ENCODE measurements around the gene SSBP3.

Gene SSBP3

GRCh38 chr1:54409156-54410142 lies 3.3 kb upstream of the SSBP3 start:
- no peak for DNase-seq (ENCODE audit: low spot score)

DNA sequence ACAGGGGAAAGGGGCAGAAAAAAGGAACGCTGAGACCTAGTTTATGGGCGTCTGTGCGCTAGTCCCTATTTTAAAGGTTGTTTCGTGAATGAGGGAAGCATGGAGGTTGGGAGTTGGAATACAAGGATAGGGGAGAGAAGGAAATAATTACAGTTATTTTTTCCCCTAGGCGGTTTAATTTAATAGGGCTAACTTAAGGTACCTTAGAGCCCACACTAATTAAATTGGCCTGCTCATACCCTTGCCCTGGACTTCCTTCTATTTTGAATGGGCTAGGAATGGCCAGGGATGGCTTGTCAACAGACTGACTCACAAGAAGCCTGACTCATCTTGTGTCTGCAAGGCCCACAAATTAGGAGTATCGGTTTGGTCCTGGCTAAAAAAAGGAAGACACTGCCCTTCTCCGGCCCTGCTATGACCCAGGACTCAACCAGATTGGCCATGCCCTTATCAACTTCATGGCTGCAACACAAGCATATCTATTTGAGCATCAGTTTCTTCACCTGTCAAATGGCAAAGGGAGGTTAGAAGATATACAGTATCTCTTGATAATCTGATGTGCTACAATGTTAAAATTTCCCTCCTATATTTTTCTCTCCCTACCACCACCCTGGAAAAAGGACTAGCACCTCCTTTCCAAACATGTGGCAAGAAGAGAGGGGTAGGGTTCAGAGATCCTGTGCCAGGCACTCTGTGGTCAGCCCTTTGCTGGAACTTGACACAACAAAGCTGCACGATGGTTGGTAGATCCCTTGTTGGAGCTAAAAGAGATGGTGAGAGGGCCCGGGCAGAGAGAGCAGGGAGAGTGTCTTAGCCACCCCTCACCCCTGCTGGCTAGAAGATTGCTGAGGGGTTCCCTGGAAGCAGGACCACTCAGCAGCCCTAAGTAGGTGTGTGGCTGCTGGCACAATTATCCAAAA lies 2.2 kb upstream of the SSBP3 start:
- DNase-seq (ENCODE audit: low spot score), result peak; percentile 90

DNA sequence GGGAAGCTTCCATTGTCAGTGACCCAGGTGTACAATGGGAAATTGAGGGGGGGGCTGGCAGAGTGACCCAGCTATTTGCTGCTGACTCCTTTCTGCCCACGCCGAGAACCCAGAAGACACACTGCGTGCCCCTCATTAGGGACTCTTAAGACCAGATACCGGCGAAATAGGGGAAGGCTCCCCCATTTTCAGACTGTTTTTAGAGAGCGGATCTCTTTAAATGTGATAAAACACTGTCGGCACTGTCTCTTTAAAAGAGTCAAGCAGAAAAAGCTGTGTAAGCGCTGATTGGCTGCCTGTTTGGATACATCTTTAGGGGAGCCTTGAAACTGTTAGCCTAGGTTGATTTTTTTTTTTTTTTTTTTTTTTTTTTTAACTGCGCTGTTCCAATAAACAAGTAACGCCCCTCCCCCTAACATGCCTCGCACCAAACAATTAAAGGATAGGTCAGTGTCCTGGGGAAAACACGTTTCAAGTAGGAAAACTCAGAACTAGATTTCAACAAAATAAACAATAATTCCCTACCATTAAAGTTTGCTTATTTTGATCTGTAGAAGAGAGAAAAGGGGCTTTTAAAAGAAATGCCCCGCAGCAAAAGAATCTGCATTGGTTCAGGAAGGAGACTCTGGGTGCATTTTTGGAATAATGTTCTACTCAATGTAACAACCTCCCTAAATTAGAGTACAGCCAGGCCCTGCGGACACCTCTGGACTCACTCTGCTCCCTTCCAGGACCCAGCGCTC lies 1.4 kb upstream of the SSBP3 start:
- DNase-seq (ENCODE audit: low spot score), result peak; percentile 93

DNA sequence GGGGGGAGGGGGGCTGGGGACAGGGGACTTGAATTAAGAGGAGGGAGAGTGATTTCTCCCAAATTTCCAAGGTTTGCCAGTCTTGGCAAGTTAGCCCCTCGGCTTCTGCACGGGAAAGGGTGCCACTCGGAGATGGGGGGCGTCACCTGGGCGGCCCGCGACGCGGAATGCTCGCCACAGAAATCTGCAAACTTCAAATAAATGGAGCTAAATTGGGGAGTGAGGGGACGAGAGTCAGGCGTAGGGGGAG lies 885 bp upstream of the SSBP3 start:
- no peak for DNase-seq (ENCODE audit: low spot score)

GRCh38 chr1:54405898-54406293 lies 298 bp downstream of the SSBP3 start:
- no peak for DNase-seq (ENCODE audit: low spot score)

DNA sequence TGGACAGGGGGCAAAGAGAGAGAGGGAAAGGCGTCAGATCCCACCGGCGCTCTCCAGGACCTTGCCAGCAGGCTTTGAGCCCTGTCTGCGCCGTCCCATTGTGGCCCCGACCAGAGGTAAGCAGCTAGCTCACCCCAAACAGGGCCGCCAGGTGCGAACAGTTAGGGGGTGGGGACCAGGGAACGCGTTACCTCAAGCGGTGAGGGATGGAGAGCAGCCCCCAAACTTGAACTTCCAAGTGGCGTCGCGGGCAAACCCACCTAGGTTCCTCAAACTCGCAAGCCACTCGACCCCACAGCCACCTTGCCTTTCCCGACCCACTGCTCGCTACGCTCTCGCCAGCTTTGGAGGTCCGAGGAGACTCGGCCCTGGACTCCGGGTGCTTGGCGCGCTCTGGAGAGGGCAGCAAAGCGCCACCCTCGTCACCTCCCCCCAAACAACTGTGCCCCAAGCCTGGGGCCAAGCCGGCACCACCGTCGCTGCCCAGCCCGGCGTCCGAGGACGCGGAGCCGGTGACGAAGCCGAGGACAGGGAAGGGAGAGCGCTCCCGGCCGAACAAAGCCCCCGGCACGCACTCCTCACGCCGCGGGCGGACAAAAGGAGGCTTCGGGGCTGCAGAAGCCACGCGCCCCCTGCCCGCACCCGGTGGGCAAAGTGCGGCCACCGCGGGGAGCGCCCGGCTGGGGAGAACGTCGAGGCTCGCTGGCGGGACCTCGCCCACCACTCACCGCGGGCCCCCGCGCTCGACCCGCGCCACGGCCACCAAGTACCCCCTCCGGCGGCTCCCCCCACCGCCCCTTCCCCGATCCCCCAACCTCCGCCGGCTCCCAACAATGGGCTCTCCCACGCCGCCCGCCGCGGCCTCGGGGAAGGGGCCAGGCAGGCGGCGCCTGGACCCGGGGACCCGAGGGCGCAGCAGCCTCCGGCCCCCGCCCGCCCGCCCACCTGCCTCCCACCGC lies 976 bp downstream of the SSBP3 start:
- DNase-seq (ENCODE audit: low spot score), result peak; percentile 53

GRCh38 chr1:54404263-54404662 lies 1.9 kb downstream of the SSBP3 start:
- DNase-seq (ENCODE audit: low spot score), result no peak

GRCh38 chr1:54403808-54404261 lies 2.4 kb downstream of the SSBP3 start:
- peak; percentile 64 for DNase-seq (ENCODE audit: low spot score)

DNA sequence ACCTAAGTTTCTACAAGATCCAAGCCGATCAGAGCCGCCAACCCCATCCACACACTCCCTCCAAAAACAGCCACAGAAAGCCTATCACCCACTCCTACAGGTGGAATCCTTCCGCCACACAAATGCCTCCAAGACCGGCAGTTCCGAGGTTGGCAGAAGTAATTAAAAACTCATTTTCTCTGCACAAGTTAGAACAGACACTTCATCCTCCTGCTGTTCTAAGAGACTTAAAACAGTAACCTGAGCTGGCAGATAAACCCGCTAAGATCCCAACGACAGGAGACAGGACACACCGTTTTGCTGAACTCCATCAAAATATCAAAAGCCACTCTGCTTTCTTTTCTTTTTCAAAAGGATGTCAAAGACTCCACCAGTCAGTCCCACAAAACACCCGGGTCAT lies 2.8 kb downstream of the SSBP3 start:
- no peak for DNase-seq (ENCODE audit: low spot score)

- no peak for DNase-seq (ENCODE audit: low spot score)
Measured at GRCh38 chr1:54402896-54403295, 3.3 kb downstream of the SSBP3 start.

DNA sequence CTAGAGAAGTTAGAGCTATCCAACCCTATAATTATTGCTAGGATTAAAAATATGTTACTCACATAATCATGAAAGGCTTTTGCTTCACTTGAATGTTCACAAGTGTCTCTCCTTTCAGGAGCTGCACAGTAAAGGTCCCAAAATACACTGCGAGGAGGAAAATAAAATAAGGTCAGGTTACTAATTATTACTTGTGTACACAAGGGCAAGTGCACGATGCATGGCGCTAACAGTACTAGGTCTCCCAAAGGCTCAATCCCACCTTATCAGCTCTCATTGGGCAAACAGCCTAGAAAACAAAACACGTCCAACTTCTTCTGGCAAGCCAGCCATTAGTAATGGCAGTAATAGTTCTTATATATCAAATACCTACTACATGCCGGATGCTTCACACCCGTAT lies 4.4 kb downstream of the SSBP3 start:
- no peak for DNase-seq (ENCODE audit: low spot score)

GRCh38 chr1:54400329-54400728 lies 5.9 kb downstream of the SSBP3 start:
- no peak for DNase-seq (ENCODE audit: low spot score)

DNA sequence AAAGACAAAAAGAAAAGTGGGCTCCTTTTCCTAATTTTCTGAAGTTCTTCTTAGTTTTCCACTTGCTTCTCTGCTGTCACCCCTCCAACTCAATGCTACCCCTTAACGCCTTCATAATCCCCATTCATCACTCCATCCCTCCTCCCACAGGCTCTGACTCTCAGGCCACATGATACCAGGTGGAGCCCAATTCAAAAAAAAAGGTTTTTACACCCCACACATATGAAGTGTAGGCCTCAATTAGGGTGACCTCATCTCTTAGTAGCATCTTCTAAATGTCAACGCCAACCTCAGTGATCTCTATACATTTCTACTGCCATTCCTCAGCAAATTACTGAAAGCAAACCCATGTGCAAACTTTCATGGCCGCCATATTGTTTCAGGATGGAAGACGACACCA lies 6.4 kb downstream of the SSBP3 start:
- no peak for DNase-seq (ENCODE audit: low spot score)

DNA sequence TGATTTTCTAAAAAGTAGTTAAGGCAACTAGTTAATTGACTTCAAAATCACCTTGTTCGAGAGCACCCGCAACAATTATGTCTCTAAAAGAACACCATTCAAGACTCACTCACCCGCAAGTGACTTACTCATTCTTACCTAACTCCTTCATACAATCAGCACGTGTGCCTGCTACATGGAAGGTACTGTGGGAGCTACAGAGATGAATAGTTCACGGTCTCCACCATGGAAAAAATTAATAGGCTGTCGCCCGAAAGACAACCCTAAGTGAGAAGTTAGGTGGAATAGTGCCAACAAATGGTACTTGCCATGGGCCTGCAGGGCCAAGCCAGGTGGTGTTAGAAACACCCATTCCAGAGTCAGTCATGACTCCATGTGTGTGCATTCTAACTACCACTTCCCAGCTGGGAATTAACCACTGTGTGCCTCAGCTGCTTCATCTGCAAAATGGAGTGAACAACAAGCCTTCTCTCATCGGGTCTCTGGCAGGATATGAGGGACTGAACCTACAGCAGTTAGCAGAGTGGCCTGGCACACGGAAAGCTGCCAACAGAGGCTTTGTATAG lies 7.1 kb downstream of the SSBP3 start:
- DNase-seq (ENCODE audit: low spot score), result no peak

- DNase-seq (ENCODE audit: low spot score), result no peak
Measured at GRCh38 chr1:54397980-54398379, 8.2 kb downstream of the SSBP3 start.

DNA sequence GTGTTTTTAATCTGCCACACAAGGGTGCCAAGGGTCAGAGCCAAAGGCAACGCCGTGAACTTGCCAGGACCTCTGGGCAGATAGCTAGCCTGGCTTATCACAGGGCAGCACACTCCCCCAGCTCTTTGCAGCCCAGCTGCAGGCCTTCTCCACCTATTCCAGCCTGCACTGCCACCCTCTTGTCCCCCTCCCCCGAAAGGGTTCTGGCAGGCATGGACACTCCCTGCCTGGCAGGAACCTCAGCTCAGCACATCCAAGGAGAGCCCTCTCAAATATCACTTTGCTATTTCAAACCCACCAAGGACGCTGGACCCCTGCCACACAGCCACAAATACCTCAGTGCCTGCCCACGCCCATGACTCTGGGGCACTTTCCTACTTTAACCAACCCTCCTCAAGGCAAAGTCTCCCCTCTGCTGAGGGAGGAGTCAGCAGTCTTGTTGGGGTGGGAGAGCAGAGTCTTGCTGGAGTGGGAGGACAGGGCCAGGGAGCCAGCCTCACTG lies 9.1 kb downstream of the SSBP3 start:
- DNase-seq (ENCODE audit: low spot score), result no peak

DNA sequence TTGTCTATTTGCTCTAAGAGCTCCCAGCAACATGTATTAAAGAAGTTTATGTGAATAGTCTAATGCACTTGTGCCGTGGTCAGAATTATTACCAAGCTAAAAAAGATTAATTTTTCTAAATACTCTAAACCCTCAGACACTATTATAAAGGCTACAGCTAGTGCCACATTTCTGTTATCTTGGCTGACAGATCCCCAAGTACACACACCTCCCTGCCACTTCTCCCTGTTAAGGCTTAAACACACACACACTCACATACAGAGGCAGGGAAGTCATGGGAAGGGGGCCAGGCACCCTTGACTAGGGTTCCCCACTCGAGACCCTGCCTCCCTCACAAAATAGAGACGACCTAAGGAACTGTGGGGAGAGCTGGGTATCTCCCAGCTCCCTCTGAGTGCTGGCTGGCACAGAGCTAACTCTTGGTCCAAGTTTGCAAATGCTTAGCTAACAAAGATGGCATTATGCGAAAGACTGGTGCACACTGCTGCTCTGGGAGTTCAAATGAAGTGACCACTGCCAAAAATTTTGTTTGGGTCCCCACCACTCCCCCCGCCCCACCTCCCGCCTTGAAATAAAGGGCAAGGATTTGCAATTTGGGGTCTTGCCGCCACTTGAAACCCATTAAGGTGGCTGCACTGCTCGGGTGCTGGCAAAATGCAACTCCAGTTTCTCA lies 9.8 kb downstream of the SSBP3 start:
- DNase-seq (ENCODE audit: low spot score), result no peak

DNA sequence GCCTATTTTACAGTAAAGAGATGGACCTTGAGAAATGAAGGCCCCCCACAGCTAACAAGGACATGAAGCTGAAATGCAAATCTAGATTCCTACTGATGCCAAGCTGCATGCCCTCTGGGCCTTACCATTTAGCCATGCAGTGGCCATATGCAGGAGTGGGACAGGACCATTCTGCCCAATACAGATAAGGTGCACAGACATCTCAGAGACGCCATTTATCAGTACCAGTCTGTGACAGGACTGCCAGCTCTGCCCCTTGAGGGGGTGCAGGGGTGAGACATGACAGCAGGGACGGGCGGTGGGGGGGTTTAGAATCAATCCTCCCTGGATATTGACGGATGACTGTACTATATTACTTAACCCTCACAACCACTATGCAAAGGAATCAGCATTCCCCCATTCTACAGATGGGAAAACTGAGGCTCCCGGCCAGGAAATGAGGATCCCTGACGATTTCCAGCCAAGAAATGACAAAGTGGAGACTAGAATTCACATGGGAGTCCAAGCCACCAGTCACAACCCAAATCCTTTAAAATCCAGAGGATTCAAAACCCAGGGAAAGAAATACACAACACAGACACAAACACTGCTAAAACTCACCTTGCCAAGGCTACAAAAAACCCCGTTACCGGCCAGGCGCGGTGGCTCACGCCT lies 10.8 kb downstream of the SSBP3 start:
- DNase-seq (ENCODE audit: low spot score), result no peak

- no peak for DNase-seq (ENCODE audit: low spot score)
Measured at GRCh38 chr1:54394104-54394503, 12.1 kb downstream of the SSBP3 start.

DNA sequence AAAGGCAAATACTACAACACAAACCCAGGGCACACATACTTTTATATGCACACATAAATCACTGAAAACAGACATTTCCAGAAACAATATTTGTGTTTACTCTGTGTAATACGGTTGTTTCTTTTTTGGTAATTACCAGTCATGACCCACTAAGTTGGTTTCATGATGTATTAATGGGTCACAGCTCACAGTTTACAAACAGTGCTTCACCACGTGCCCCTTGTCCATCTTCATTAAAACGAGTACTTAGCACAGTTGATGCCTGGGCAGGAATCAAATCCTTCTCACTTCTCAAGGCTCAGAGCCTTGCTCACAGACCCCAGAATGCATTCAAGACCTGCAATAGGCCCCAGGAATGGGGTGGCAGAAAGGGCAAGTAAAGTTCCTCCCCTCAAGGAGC lies 13.8 kb downstream of the SSBP3 start:
- DNase-seq (ENCODE audit: low spot score), result no peak

All from hepatic stellate cell (primary cell).